Coronary artery (tissue), 2 donors: ENCODE data around the gene KLRK1.
"Not testable (repeated sequence)": the region's sequence is repeated elsewhere in the genome, so short reads cannot be mapped to it uniquely, and the experiment has no call there.

Experiments
- DNase-seq: peaks from one replicate; pipeline ENCODE4 v3.0.0-alpha.2; 2017; ENCODE audit warnings: low spot score
- H3K27ac ChIP-seq, 2 donors: fragments of 200-600 bp; sonication (generic); one replicate each; pipeline ENCODE4 v1.5.1; 2016 to 2019
- H3K4me3 ChIP-seq: fragments of 200-600 bp; sonication (generic); 2 replicates; pipeline ENCODE4 v1.5.1; 2016; ENCODE audit warnings: mild to moderate bottlenecking, moderate library complexity
- TF ChIP-seq, protein P1 (sequence below): fragments of 200-600 bp; sonication (generic); IDR thresholded peaks from one replicate; pipeline ENCODE4 v1.5.1; 2019; ENCODE audit warnings: antibody characterized with exemption

The KLRK1 gene

DNA sequence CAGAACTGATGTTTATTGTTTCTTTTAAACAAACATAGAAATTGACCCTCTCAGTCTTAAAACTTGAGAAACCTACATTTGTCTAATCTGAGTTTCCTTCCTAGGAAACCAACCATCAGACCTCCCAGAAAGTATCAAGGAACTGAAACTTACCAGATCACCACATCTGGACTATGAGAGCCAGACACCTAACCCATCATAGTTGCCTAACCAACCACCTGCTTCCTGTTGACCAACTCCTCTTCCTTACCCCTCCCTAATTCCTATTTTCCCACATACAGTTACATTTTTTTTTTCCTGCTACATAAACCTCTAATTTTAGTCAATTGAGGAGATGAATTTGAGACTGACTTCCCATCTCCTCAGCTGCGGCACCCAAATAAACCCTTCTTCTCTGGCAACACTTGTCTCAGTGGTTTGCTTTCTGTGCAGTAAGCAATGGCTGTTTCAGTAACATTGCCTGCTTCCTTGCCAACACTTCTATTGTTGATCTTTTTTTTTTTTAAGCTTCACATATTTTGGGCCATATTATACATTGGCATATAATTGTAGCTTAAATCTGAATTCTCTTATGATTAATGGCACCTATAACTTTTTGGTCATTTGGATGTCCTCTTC is 47.8 kb downstream of the KLRK1 start:
- TF ChIP-seq, protein P1, sequence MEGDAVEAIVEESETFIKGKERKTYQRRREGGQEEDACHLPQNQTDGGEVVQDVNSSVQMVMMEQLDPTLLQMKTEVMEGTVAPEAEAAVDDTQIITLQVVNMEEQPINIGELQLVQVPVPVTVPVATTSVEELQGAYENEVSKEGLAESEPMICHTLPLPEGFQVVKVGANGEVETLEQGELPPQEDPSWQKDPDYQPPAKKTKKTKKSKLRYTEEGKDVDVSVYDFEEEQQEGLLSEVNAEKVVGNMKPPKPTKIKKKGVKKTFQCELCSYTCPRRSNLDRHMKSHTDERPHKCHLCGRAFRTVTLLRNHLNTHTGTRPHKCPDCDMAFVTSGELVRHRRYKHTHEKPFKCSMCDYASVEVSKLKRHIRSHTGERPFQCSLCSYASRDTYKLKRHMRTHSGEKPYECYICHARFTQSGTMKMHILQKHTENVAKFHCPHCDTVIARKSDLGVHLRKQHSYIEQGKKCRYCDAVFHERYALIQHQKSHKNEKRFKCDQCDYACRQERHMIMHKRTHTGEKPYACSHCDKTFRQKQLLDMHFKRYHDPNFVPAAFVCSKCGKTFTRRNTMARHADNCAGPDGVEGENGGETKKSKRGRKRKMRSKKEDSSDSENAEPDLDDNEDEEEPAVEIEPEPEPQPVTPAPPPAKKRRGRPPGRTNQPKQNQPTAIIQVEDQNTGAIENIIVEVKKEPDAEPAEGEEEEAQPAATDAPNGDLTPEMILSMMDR: no peak
- H3K27ac ChIP-seq: no peak overlapping the region

DNA sequence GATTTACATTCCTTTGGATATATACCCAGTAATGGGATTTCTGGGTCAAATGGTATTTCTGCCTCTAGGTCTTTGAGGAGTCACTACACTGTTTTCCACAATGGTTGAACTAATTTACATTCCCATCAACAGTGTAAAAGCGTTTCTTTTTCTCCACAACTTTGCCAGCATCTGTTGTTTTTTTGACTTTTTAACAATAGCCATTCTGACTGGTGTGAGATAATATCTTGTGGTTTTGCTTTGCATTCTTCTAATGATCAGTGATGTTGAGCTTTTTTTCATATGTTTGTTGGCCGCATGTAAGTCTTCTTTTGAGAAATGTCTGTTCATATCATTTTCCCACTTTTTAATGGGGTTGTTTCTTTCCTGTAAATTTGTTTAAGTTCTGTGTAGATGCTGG is 48.9 kb downstream of the KLRK1 start:
- DNase-seq, H3K27ac ChIP-seq, H3K4me3 ChIP-seq: not testable (repeated sequence)

More for the DNA sequence above, 47.8 kb downstream of the KLRK1 start:
- DNase-seq: no peak
- no peak overlapping the region for H3K4me3 ChIP-seq

DNA sequence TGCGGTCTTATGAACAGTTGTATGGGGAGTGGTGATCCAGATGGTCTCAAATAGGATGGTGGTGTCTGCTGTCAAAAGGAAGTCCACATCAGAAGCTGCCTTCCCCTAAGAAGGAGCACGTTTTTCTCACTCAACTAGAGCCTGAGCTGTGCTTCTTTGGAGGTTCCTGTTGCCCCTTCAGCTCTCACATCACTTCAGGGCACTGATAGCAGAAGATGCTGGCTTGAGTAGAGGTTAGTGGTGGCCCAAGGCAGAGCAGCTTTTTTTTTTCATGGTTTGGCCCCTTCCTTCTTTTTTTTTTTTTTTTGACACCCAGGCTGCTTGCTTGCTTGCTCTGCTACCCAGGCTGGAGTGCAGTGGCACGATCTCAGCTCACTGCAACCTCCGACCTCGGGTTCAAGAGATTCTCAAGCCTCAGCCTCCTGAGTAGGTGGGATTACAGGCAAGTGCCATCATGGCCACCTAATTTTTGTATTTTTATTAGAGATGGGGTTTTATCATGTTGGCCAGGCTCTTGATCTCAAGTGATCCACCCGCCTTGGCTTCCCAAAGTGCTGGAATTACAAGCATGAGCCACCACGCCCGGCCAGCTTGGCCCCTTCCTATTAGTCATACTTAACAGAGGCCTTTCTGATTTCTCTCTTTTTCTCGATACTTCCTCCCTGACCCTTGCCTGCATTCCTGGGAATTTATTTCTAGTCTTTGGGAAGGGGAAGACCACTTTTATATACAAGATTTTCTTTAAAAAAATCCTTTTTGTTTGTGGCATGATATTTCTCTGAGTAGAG is 50.6 kb downstream of the KLRK1 start:
- DNase-seq: no peak
- Histone ChIP-seq H3K27ac (no peak overlapping the region), H3K4me3 (no peak overlapping the region)
- TF ChIP-seq, protein P1: no peak

DNA sequence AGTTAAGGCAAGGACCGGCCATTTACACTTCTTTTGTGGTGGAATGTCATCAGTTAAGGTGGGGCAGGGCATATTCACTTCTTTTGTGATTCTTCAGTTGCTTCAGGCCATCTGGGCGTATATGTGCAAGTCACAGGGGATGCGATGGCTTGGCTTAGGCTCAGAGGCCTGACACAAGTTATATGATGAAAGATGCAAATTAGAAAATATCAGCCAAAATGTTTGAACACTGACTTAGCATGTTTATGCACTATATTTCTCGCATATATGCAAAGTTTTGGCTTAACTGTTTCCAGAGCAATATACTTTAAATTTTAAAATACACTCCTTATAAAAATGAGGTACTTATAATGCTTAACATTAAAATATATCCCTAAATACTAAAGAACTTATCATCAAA is 51.4 kb downstream of the KLRK1 start:
- H3K4me3 ChIP-seq, DNase-seq, H3K27ac ChIP-seq: not testable (repeated sequence)

DNA sequence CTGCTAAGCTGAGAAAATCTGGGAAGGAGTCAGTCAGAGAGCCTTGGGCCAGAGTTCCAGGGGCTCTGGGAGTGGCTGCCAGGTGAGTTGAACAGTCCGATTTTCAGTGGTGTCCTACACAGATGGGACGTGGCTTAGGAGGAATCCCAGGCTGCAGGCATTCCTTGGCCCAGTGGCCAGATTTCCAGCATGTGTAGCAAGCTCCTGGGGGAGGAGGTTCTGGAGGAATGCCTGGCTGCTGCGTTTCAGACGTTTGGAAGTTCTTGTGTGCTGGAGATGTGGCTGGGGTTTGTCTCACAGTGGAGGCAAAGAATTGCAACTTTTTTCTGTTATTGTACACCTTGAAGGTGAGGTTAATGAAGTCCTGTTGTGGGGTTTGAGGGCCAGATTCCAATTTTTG is 53.6 kb downstream of the KLRK1 start:
- H3K4me3 ChIP-seq, H3K27ac ChIP-seq, DNase-seq: not testable (repeated sequence)

DNA sequence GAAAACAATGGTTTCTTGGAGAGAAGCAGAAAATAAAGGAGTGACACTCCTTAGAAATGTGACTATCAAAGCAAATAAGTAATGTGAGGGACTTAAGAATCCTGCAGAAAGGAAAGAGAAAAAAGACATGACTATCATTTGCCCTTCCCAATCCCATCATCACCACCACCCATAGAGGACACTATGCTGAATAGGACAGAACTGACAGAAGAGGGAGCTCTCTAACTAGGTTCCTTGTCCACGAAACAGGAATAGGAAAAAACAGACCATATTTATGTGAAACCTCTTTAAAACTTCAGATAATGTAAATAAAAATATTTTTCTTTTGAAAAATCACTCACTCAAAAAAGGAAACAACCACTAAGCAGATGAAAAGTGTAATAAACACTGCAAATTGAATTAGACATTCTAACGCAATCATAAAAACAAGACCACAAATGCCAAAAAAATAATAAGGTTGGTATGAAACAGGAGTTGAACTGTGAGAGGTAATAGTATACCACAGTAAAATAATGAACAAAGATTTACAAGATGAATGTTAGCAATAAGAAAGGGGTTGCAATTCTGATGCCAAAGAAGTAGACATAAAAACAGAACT is 58.1 kb downstream of the KLRK1 start:
- no peak overlapping the region for H3K4me3 ChIP-seq
- no peak overlapping the region for H3K27ac ChIP-seq
- DNase-seq: no peak
- TF ChIP-seq, protein P1: no peak

DNA sequence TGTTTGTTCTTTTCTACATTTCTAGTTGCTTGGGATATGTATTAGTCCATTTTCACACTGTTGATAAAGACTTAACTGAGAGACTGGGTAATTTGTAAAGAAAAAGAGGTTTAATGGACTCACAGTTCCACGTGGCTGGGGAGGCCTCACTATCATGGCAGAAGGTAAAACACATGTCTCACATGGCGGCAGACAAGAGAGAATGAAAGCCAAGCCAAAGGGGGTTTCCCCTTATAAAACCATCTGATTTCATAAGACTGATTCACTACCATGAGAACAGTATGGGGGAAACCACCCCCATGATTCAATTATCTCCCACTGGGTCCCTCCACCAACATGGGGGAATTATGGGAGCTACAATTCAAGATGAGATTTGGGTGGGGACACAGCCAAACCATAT is 61.1 kb downstream of the KLRK1 start:
- not testable (repeated sequence) for H3K27ac ChIP-seq, DNase-seq, H3K4me3 ChIP-seq
